Measurements from ENCODE around the gene KIF5A. TPM values are rescaled to one million over a fixed set of nuclear protein-coding genes. Genes with fewer than 3 reads are reported as not detected.

Gene KIF5A
- total RNA-seq, 2 experiments from 2014 or later, result 1.3 to 1.4 TPM

DNA sequence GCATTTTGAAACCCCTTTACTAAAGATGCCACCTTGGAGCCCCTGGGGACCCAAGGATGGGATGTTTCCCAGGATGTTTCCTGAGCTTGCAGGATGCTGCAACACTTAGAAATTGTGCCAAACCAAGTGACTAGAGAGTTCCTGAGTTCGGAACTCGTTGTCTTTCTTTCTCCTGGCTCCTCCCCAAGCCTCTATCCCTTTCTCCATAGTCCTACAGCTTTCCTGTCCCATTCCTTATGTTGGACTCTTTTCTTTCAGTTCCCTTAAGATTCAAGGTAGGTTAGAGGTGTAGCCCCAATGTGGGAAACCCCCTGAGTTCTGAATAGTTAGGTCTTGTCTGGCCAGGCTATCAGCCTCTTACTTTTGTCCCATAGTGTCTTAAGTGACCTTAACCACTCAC is 1.4 kb upstream of the KIF5A start:
- CTCF ChIA-PET, result no interaction called here
- Mint-ChIP-seq H3K36me3 (ENCODE audit: low read depth) (peaks cover 11% of the 10 kb centered on the region), H3K4me1 (peaks cover 42% of the 10 kb centered on the region), H3K27ac (no peak overlapping the region), H3K4me3 (no peak overlapping the region), H3K9me3 (ENCODE audit: low read depth) (no peaks in the 10 kb centered on the region), H3K27me3 (peaks cover 13% of the 10 kb centered on the region)
- POLR2A ChIA-PET, result no interaction called here
- intact Hi-C loops (cut with DNase I, micrococcal nuclease), result no loop called here
- ATAC-seq (no peak), DNase-seq (no peak)

DNA sequence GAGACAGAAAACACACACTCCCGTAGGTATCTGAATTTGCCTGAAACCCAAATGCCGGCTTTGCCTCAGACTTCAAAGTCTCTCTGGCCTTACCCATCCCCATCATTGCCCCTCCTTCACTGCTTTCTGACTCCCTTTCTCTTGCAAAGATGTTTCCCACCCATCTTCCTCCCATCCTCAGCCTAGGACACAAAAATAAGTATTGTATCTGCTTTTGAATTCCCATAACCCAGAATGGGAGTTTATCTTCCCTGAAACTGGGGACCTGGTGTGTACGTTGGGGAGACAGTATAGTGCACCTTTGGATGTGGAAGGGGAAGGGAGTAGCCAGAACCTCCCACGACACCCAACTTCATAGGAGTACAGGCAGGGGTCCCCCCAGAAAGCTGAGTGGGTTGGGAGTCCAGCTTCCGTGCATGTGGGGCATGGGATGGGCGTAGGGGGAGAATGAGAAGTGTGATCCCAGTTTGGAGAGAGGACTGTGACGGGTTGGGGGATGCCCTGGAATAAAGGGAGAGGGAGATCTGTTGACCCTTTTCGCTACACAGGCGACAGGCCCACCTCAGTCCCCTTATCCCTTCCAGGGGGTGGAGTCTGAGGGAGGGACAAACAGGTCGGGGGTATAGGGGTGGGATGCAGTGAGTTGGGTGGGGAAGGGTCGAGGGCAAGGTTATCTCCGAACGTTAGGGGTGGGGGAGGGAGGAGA is 488 bp upstream of the KIF5A start:
- no peaks in the 10 kb centered on the region for H3K9me3 Mint-ChIP-seq (ENCODE audit: low read depth)
- H3K4me3 Mint-ChIP-seq, result peak overlapping the region; percentile 71
- H3K4me1 Mint-ChIP-seq, result peaks cover 36% of the 10 kb centered on the region
- H3K36me3 Mint-ChIP-seq (ENCODE audit: low read depth), result peaks cover 11% of the 10 kb centered on the region
- ChIA-PET CTCF (no interaction called here), POLR2A (no interaction called here)
- DNase-seq (no peak), ATAC-seq (no peak)
- H3K27ac Mint-ChIP-seq, result peak overlapping the region; percentile 30
- H3K27me3 Mint-ChIP-seq, result peaks cover 15% of the 10 kb centered on the region
- intact Hi-C loops (cut with DNase I, micrococcal nuclease), result no loop called here

DNA sequence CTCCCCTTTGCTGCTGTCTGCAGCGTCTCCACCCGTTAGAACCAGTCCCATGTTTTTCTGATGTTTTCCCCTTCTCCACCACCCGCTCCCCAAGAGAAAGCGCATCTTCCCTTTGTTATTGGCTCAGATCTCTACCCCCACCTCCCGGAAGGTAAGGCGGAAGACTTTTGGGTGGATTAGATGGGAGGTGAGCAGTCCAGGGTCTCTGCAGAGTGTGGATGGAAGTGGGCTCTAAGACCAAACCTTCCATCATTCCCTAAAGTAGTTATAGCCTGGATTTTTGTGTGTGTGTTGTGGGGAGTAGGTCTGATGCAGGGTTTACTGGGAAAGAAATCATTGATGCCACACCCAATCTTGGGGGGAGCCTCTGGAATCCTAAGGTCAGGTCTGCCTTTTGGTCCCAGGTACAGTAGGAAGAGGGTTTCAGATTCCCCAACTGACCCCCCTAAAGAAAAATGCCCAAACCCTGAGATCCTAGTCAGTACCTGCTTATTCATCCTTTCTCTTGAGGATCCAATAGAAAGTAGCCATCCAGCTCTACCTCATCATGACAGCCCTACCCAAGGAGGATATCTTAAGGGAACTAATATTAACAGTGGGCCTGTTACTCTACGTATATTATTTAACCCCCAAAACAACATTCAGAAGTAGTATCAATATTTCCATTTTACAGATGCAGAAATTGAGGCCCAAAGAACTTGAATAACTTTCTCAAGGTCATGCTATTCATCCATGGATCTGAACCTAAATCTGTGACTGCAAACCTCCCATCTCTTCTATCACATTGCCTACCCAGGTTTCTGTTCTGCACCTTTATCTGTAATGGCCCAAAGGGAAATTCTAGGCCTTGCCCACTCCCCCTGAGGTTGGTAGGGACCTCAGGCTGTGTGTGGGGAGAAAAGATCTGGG is 1.1 kb downstream of the KIF5A start:
- intact Hi-C loops (cut with DNase I, micrococcal nuclease), result no loop called here
- ChIA-PET CTCF (no interaction called here), POLR2A (no interaction called here)
- H3K4me1 Mint-ChIP-seq, result peaks cover 24% of the 10 kb centered on the region
- H3K4me3 Mint-ChIP-seq, result peak overlapping the region; percentile 71
- H3K9me3 Mint-ChIP-seq (ENCODE audit: low read depth), result no peaks in the 10 kb centered on the region
- ATAC-seq, result no peak
- H3K27me3 Mint-ChIP-seq, result peaks cover 15% of the 10 kb centered on the region
- no peak overlapping the region for H3K27ac Mint-ChIP-seq
- H3K36me3 Mint-ChIP-seq (ENCODE audit: low read depth), result peaks cover 5% of the 10 kb centered on the region
- DNase-seq, result no peak

DNA sequence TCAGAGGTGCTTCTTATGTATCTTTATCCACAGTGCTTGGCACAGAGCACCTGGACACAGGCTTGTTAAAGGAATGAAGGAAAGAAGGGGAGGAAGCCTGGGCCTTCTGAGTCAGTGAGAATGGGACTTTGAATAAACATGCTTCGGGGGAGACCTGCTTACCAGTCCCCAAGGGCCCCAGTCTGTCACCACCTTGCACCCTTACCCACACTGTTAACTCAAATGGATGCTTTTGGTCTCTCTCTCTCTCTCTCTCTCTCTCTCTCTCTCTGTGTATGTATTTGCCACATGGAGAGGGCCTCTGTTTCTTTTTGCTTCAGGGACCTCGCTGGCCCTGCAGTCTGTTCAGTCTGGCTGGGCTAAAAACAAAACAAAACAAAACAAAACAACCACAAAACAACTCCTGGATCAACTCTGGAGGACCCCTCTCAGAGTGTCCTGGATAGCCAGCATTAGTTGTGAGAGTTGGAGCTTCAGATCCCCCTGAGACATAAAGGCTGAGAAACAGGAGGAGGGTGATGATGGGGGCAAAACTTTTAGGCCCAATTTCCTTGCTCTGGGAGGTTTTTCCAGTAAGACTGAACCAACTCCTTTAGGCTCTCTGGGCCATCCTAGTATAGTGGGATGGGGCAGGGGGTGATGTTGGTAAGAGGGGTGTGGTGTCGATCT is 1.9 kb downstream of the KIF5A start:
- no peak overlapping the region for H3K27ac Mint-ChIP-seq
- H3K4me3 Mint-ChIP-seq, result no peak overlapping the region
- DNase-seq, result no peak
- peaks cover 19% of the 10 kb centered on the region for H3K4me1 Mint-ChIP-seq
- CTCF ChIA-PET, result interaction anchor here (0.7 to 2.2 kb wide), 3 partner anchors 11 to 32 kb away, joined by 3 to 6 read pairs (median 3); no protein-coding TSS in a partner anchor
- no peak for ATAC-seq
- intact Hi-C loops (cut with DNase I, micrococcal nuclease), result no loop called here
- POLR2A ChIA-PET, result no interaction called here
- no peaks in the 10 kb centered on the region for H3K9me3 Mint-ChIP-seq (ENCODE audit: low read depth)
- no peaks in the 10 kb centered on the region for H3K36me3 Mint-ChIP-seq (ENCODE audit: low read depth)
- H3K27me3 Mint-ChIP-seq, result peaks cover 15% of the 10 kb centered on the region

DNA sequence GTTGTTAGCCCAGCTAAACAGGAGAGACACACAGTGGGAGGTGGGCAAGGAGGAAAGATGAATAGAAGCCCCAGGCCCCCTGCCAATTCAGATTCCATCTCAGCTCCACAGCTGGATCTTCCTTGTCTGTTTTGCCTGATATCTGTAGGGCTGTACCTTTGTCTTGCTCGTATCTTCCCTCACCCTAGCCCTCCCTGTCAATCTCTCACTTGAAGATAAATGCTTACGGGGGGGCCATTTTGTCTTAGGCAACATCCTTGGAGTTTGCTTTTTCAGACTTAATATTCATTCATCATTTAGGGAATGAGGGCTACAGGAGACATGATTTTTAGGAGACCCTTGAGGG is 2.4 kb downstream of the KIF5A start:
- H3K4me3 Mint-ChIP-seq, result no peak overlapping the region
- H3K27me3 Mint-ChIP-seq, result peaks cover 15% of the 10 kb centered on the region
- peaks cover 15% of the 10 kb centered on the region for H3K4me1 Mint-ChIP-seq
- intact Hi-C loops (cut with DNase I, micrococcal nuclease), result no loop called here
- no peaks in the 10 kb centered on the region for H3K9me3 Mint-ChIP-seq (ENCODE audit: low read depth)
- DNase-seq (no peak), ATAC-seq (no peak)
- no peak overlapping the region for H3K27ac Mint-ChIP-seq
- POLR2A ChIA-PET, result no interaction called here
- no peaks in the 10 kb centered on the region for H3K36me3 Mint-ChIP-seq (ENCODE audit: low read depth)
- CTCF ChIA-PET, result interaction anchor here (0.7 to 2.2 kb wide), 3 partner anchors 10 to 32 kb away, joined by 3 to 6 read pairs (median 3); no protein-coding TSS in a partner anchor

DNA sequence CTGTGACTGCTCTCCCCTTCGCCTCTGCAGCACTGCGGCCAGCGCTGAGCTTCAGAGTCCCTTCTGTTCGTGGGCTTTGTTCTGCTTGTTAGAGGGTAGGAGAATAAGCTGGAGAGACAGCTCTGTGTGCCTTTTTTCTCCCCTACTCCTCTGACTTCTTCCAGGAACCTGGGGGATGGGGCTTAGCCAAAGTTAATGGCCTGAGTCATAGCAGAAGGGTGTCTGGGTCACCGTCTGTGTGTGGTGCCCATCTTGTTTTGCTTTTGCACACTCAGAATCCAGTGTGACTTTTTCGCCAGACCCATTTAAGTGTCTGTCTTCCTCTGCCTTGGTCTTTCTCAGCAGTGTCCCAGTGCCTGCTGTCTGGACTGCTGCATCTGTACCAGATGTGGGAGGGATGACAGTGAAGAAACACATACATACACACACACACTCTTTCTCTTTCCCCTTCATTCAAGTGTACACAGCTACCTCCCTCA is 3.0 kb downstream of the KIF5A start:
- H3K9me3 Mint-ChIP-seq (ENCODE audit: low read depth), result no peaks in the 10 kb centered on the region
- H3K27me3 Mint-ChIP-seq, result peaks cover 15% of the 10 kb centered on the region
- no peak overlapping the region for H3K27ac Mint-ChIP-seq
- H3K4me3 Mint-ChIP-seq, result no peak overlapping the region
- POLR2A ChIA-PET, result interaction anchor here (0.5 kb wide), 1 partner anchor 114 kb away, joined by 3 read pairs; no protein-coding TSS in a partner anchor
- peaks cover 11% of the 10 kb centered on the region for H3K4me1 Mint-ChIP-seq
- CTCF ChIA-PET, result interaction anchor here (0.6 to 2.2 kb wide), 4 partner anchors 13 to 66 kb away, joined by 3 to 6 read pairs (median 4); no protein-coding TSS in a partner anchor
- intact Hi-C loops (cut with DNase I, micrococcal nuclease), result no loop called here
- no peaks in the 10 kb centered on the region for H3K36me3 Mint-ChIP-seq (ENCODE audit: low read depth)
- ATAC-seq, result no peak
- no peak for DNase-seq

DNA sequence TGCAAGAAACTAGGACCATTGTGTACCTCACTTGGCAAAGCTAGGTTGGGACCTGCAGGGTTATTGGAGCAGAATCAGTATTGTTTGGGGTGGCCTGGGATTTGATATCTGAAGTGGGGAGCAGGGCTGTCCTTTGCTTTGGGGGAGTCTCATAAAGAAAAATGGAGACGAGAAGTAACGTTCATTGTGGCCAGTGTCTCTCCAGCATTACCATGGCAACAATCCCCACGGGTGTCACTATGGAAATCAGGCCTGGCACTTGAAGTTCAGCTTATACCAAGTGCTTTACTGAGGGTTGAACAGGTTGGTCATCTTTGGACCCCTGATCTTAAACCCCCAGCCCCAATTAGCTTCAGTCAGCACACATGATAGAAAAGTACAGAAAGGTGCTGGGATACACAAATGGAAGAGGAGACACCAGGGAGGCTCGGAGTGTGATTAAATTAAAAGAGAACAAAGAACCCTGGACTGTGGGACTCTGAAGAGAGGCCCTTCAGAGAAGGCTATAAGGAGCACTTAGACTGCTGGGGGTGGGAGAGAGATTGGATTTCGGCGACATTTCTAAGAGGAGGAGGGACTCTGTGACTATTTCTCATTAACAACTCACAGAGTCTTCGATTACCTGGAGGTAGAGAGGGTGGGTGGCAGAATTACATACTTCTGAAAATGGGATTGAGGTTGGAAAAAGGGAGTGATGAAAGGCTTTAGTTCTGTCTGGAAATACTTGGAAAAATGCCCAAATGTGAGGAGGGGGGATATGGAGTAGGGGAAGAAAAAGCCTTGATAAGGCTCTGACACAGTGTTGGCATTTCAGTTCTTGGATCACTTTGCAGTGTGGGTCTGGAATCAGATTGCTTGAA is 3.7 kb downstream of the KIF5A start:
- intact Hi-C loops (cut with DNase I, micrococcal nuclease), result no loop called here
- ChIA-PET CTCF (interaction anchor here (0.6 to 2.2 kb wide), 6 partner anchors 13 to 67 kb away, joined by 3 to 6 read pairs (median 4); no protein-coding TSS in a partner anchor), POLR2A (interaction anchor here (0.5 kb wide), 1 partner anchor 113 kb away, joined by 3 read pairs; no protein-coding TSS in a partner anchor)
- DNase-seq (no peak), ATAC-seq (no peak)
- Mint-ChIP-seq H3K4me3 (no peak overlapping the region), H3K9me3 (ENCODE audit: low read depth) (no peaks in the 10 kb centered on the region), H3K27ac (no peak overlapping the region), H3K4me1 (peaks cover 11% of the 10 kb centered on the region), H3K27me3 (peaks cover 14% of the 10 kb centered on the region), H3K36me3 (ENCODE audit: low read depth) (no peaks in the 10 kb centered on the region)

DNA sequence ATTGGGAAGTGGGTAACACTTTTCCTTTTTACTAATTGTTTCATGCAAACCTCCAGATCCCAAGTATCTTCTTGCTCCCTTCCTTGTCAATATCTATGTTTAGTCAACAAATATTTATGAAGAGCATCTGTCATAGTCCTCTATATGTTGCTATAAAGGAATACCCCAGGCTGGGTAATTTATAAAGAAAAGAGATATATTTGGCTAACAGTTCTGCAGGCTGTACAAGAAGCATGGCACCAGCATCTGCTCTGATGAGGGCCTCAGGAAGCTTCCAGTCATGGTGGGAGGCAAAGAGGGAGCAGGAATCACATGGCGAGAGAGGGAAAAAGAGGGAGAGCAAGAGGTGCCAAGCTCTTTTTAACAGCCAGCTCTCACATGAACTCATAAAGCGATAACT is 4.6 kb downstream of the KIF5A start:
- Mint-ChIP-seq H3K9me3 (ENCODE audit: low read depth) (no peaks in the 10 kb centered on the region), H3K27ac (no peak overlapping the region), H3K4me3 (no peak overlapping the region), H3K36me3 (ENCODE audit: low read depth) (no peaks in the 10 kb centered on the region), H3K4me1 (peaks cover 7% of the 10 kb centered on the region), H3K27me3 (peaks cover 8% of the 10 kb centered on the region)
- DNase-seq, result no peak
- intact Hi-C loops (cut with DNase I, micrococcal nuclease), result no loop called here
- ChIA-PET CTCF (interaction anchor here (0.6 to 1.4 kb wide), 4 partner anchors 17 to 310 kb away, joined by 3 to 5 read pairs (median 3); no protein-coding TSS in a partner anchor), POLR2A (no interaction called here)
- no peak for ATAC-seq

DNA sequence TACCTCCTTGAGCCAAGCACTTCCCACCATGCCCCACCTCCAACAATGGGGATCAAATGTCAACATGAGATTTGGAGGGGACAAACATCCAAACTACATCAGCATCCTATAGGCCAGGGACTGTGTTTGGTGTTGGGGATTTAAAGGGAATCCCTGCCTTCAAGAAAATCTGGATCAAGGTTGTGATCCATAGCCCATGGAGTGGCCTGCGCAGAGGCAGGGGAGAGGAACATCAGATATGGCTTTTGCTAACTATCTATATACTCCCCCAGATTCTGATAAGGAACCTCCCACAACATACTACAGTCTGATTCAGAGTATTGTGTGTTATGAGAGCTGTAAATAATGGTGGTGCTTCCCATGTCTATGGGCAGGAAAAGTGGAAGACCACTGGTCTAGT is 5.1 kb downstream of the KIF5A start:
- intact Hi-C loops (cut with DNase I, micrococcal nuclease), result no loop called here

DNA sequence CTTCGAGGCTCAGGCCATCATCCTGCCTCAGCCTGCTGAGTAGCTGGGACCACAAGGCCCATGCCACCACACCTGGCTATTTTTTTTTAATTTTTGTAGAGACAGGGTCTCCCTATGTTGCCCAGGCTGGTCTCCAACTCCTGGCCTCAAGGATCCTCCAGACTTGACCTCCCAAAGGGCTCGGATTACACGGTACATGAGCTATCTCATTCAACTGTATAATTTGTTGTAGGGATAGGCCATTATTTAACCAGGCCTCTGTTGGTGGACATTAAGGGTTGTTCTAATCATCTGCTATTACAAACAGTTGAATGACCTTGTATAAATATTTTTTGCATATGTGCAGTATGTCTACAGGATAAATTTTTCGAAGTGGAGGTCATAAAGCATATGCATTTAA is 9.0 kb downstream of the KIF5A start:
- Mint-ChIP-seq H3K9me3 (ENCODE audit: low read depth) (no peaks in the 10 kb centered on the region), H3K27ac (no peak overlapping the region), H3K4me1 (no peaks in the 10 kb centered on the region), H3K4me3 (no peak overlapping the region), H3K27me3 (peaks cover under 1% of the 10 kb centered on the region), H3K36me3 (ENCODE audit: low read depth) (no peaks in the 10 kb centered on the region)
- ATAC-seq (no peak), DNase-seq (no peak)
- intact Hi-C loops (cut with DNase I, micrococcal nuclease), result no loop called here
- CTCF ChIA-PET, result interaction anchor here (0.9 kb wide), 1 partner anchor 25 kb away, joined by 3 read pairs; no protein-coding TSS in a partner anchor
- POLR2A ChIA-PET, result no interaction called here

More for the DNA sequence above, 5.1 kb downstream of the KIF5A start:
- peaks cover 7% of the 10 kb centered on the region for H3K27me3 Mint-ChIP-seq
- DNase-seq (no peak), ATAC-seq (no peak)
- H3K36me3 Mint-ChIP-seq (ENCODE audit: low read depth), result no peaks in the 10 kb centered on the region
- H3K27ac Mint-ChIP-seq, result no peak overlapping the region
- peaks cover 5% of the 10 kb centered on the region for H3K4me1 Mint-ChIP-seq
- H3K9me3 Mint-ChIP-seq (ENCODE audit: low read depth), result no peaks in the 10 kb centered on the region
- no peak overlapping the region for H3K4me3 Mint-ChIP-seq
- ChIA-PET CTCF (interaction anchor here (0.8 to 1.4 kb wide), 2 partner anchors 29 to 310 kb away, joined by 3 to 5 read pairs; no protein-coding TSS in a partner anchor), POLR2A (no interaction called here)

Measured in activated CD4-positive, alpha-beta T cell treated with anti-CD3 and anti-CD28 coated beads for 36 hours (primary cell).